AG09309 (cell line): ENCODE data around the gene LRRC61.
"Not testable (repeated sequence)": the region's sequence is repeated elsewhere in the genome, so short reads cannot be mapped to it uniquely, and the experiment has no call there.

Source experiments
- DNase-seq: peaks from one replicate; pipeline ENCODE4 v3.0.0-alpha.2; 2010; ENCODE audit warnings: low read depth
- H3K4me3 ChIP-seq: 2 replicates; pipeline ENCODE4 v1.5.1; 2011; ENCODE audit warnings: mild to moderate bottlenecking, low read depth, low read length, moderate library complexity; ENCODE audit not compliant: control insufficient read depth
- TF ChIP-seq, protein P1 (sequence below): IDR thresholded peaks from 2 replicates; pipeline ENCODE4 v1.5.1; 2011; ENCODE audit warnings: mild to moderate bottlenecking, low read depth, low read length, inconsistent platforms; ENCODE audit not compliant: insufficient read depth, control insufficient read depth; ENCODE audit errors: missing control alignments

The LRRC61 gene

DNA sequence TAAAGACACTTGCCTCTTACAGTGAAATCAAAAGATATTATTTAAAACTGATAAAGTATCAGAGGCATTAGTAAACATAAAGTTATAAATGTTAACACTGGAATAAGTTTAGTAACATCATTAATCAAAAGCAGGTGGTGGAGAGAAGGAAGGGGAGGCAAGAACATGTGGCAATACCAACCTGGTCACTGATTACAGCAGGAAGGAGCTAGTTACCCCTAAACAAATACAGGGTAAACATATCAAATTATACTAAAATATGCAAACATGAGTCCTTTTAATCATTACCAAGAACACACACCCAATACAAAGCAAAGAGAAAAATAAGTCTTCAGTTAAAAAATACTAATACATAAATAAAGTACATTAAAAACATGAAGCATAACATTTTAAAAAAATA, 25.2 kb upstream of the LRRC61 start:
- not testable (repeated sequence) for H3K4me3 ChIP-seq, DNase-seq

DNA sequence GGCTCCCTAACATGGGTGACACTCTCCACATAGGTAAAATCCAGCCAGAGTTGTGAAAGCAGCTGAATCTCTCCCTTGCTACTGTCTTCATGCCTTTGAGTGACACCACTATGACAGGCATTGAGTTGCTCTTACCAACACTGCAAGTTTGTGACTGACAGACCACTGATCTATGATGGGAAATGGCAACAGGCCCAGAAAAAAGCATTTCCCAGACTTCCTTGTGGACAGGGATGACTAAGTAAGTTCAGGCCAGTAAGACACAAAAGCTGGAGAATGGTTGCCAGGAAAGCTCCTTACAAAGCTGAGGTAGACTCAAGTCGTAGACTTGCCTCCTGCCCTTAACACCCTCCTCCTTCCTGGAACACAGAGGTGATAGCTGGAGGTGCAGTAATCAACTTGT, 20.2 kb upstream of the LRRC61 start:
- DNase-seq = not testable (repeated sequence)

DNA sequence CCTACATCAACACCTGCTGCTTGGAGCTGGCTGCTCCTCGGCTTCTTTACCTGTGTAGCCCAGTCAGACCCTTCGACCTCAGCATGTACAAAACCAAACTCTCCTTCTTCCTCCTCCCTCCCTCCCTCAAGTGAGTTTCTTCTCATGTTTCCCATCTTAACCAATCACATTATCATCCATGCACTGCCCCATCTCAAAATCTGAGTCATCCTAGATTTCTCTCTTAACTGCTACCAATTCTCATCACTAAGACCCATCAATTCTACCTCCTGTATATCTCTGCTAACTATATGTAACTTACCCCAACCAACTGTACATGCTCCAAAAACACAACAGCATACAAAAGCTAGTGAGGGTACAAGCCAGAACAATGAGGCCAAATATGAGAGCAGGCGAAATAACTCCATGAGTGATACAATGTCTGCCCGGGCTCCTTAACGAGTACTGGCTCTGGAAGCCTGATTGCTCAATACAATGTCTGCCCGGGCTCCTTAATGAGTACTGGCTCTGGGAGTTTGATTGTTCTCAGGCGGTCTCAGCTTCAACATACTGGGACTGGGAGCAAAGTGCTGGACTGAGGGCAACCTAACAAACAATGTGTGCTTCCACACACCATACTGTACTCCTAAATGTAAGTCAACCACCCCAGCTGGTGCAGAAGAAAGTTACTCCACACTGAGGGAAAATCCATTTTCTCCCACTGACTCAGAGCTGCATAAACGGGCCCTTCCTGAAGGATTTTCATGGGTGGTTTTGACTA, 18.5 kb upstream of the LRRC61 start:
- not testable (repeated sequence) for DNase-seq, H3K4me3 ChIP-seq

More for the DNA sequence above, 20.2 kb upstream of the LRRC61 start:
- not testable (repeated sequence) for H3K4me3 ChIP-seq

DNA sequence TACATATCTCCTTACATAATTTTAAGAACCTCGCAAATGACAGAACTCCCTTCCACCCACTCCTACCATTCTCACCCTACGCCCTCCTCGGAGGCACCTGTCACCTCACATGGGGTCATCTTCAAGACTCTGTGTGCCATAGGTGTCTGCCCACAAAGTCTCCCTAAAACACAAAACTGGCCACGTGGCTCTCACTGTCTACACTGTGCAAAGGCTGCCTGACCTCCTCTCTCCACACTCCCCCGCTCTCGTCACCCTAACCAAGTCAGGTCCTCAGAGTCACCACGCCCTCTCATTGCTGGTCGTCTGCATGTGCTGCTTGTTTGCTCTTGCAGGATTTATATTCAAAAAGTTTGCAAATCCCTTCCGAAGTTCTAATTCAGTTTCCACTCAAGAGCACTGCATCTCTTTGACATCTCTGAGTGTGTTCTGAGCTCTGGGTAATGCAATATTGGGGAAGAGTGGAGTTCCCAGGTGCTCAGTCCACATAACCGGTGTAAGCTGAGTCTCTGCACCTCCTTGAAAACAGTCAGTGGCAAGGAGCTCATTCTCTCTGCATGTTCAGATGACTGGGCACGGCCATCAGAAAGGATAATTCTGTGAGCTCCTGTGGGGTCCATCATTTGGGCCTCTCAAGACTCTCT, 17.8 kb upstream of the LRRC61 start:
- not testable (repeated sequence) for DNase-seq, H3K4me3 ChIP-seq

DNA sequence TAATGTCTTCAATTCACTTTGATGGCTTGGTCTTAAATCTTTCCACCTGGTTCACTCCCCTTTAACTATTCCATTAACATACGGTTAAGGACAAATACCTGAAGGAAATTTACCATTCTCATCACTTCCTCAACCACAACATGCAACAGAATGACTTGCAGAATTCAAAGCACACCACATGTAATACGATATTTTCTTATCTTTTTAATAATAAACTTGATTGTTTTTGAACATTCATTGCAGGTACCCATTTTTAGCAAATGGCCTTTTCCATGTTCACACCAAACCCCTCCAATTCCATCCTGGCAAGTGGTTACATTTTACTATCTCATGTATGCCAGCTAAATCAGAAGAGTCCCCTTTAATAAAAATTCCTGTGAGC, 17.3 kb upstream of the LRRC61 start:
- DNase-seq = not testable (repeated sequence)

DNA sequence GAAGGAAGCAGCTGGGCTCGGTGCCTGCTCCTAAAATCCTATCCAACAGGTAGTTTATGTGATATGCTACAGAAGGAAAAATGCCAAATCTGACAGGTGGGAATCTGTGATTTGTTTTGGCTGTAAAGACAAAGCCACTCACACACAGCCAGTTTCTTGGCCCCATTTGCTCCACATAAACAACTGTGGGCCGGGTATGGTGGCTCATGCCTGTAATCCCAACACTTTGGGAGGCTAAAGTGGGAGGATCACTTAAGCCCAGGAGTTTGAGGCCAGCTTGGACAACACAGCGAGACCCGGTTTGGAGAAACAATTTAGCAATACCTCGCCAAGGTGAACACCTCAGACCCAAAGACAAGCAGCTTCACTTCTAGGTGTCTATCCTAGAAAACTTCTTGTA, 16.8 kb upstream of the LRRC61 start:
- DNase-seq, H3K4me3 ChIP-seq: not testable (repeated sequence)

More for the DNA sequence above, 17.3 kb upstream of the LRRC61 start:
- not testable (repeated sequence) for H3K4me3 ChIP-seq

DNA sequence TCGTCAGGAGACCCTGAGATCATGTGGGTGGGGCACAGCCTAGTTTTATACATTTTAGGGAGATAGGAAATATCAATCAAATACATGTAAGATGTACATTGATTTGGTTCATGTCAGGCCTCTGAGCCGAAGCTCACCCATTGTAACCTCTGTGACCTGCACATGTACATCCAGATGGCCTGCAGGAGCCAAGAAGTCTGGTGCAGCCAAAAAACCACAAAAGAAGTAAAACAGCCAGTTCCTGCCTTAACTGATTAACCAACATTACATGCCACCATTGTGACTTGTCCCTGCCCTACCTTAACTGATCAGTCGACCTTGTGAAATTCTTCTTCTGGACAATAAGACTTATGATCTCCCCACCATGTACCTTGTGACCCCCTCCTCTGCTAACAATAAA, 16.0 kb upstream of the LRRC61 start:
- H3K4me3 ChIP-seq = no peak overlapping the region
- TF ChIP-seq, protein P1, sequence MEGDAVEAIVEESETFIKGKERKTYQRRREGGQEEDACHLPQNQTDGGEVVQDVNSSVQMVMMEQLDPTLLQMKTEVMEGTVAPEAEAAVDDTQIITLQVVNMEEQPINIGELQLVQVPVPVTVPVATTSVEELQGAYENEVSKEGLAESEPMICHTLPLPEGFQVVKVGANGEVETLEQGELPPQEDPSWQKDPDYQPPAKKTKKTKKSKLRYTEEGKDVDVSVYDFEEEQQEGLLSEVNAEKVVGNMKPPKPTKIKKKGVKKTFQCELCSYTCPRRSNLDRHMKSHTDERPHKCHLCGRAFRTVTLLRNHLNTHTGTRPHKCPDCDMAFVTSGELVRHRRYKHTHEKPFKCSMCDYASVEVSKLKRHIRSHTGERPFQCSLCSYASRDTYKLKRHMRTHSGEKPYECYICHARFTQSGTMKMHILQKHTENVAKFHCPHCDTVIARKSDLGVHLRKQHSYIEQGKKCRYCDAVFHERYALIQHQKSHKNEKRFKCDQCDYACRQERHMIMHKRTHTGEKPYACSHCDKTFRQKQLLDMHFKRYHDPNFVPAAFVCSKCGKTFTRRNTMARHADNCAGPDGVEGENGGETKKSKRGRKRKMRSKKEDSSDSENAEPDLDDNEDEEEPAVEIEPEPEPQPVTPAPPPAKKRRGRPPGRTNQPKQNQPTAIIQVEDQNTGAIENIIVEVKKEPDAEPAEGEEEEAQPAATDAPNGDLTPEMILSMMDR = no peak
- DNase-seq = no peak

DNA sequence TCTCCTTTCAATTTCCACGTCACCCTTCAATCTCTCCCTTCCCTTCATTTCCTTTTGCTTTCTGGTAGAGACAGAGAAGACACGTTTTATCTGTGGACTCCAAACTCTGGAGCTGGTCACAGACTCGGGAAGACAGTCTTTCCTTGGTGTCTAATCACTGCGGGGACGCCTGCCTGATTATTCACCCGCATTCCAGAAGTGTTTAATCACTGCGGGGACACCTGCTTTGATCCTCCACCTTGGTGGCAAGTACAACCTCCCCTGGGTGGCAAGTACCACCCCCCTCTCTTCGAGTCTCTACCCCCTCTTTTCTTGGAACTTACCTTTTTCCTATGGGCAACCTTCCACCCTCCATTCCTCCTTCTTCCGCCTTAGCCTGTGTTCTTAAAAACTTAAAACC, 15.3 kb upstream of the LRRC61 start:
- DNase-seq = no peak
- H3K4me3 ChIP-seq = no peak overlapping the region
- TF ChIP-seq, protein P1 = no peak

DNA sequence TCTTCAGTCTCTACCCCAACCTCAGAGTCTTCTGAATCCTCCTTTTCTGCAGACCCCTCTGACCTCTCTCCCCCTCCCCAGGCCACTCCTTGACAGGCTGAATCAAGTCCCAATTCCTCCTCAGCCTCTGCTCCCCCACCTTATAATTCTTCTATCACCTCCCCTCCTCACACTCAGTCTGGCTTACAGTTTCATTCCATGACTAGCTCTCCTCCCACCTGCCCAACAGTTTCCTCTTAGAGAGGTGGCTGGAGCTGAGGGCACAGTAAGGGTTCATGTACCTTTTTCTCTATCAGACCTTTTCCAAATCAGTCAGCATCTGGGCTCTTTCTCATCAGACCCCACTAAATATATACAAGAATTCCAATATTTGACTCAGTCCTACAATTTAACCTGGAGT, 14.6 kb upstream of the LRRC61 start:
- no peak overlapping the region for H3K4me3 ChIP-seq
- no peak for DNase-seq
- TF ChIP-seq, protein P1 = no peak

DNA sequence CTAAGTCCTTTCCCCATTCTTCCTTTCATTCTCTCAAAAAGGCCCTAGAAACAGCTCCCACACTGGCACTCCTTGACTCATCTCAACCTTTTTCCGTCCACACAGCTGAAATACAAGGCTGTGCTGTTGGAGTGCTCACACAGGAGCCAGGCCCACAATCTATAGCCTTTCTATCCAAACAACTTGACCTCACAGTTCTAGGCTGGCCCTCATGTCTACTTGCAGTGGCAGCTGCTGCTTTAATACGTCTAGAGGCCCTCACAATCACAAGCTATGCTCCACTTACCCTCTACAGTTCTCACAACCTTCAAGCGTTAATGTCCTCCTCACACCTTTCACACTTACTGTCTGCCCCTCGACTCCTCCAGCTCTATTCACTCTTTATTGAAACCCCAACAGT, 12.0 kb upstream of the LRRC61 start:
- H3K4me3 ChIP-seq = no peak overlapping the region
- TF ChIP-seq, protein P1 = no peak
- DNase-seq = no peak
